Ovary (tissue), 9 donors: ENCODE data around the gene DECR2. TPM values are rescaled to one million over a fixed set of nuclear protein-coding genes. Genes with fewer than 3 reads are reported as not detected.
A peak's percentile ranks its signal among the peaks of the same experiment; 100 is the strongest.

Source experiments
- DNase-seq, 5 donors: peaks; one replicate each; pipeline ENCODE4 v3.0.0-alpha.2; 2019 to 2020
- H3K27ac ChIP-seq, 2 donors: fragments of 200-600 bp; one replicate each; pipeline versions ENCODE4 v1.5.1 to v1.8.0; 2019 to 2022
- H3K27me3 ChIP-seq: fragments of 200-600 bp; one replicate; pipeline ENCODE4 v1.8.0; 2022
- H3K36me3 ChIP-seq: fragments of 200-600 bp; sonication (generic); one replicate; pipeline ENCODE4 v1.5.1; 2019
- H3K4me1 ChIP-seq: one replicate; pipeline ENCODE4 v1.8.1; 2013; ENCODE audit warnings: mild to moderate bottlenecking, moderate library complexity; ENCODE audit not compliant: insufficient read depth
- H3K4me3 ChIP-seq: fragments of 200-600 bp; sonication (generic); one replicate; pipeline ENCODE4 v1.5.1; 2017
- H3K9me3 ChIP-seq, 2 donors: fragments of 200-600 bp in 1 of 2; sonication (generic) in 1 of 2; one replicate each; pipeline versions ENCODE4 v1.5.1 to v1.8.1; 2013 to 2019; ENCODE audit warnings: mild to moderate bottlenecking in 1 of 2, moderate library complexity in 1 of 2
- CTCF ChIP-seq, 3 donors: fragments of 450-650 bp in 2 of 3; fragments of 200-600 bp in 1 of 3; IDR thresholded peaks; one replicate each; pipeline versions ENCODE4 v1.5.1 to v1.8.0; 2016 to 2022; ENCODE audit warnings: antibody characterized with exemption in 3 of 3, mild to moderate bottlenecking in 1 of 3
- EP300 ChIP-seq: sonication (generic); formaldehyde crosslinking; IDR thresholded peaks from one replicate; pipeline ENCODE4 v1.6.1; 2017; ENCODE audit warnings: antibody characterized with exemption
- POLR2A ChIP-seq: fragments of 450-650 bp; IDR thresholded peaks from one replicate; pipeline ENCODE4 v1.6.1; 2017; ENCODE audit warnings: antibody characterized with exemption, mild to moderate bottlenecking, moderate library complexity
- WGBS, 3 donors: extraction: QIAGEN DNeasy Blood & Tissue Kit in 1 of 3; methylation state at CpG; one replicate each; pipeline versions ENCODE4 v1.1.5 to v1.1.7; 2013 to 2017; 5-methylcytosine and 5-hydroxymethylcytosine counted together
- intact Hi-C, 4 donors: fragments of 100-400 bp; cut with DNase I; formaldehyde crosslinking; loops; one replicate each; pipeline versions ENCODE4 v1.11.0 to v1.15.1; 2022 to 2023
- polyA plus RNA-seq, 2 donors: library from polyadenylated mRNA; stranded (reverse); fragments of 200-250 nt in 1 of 2; fragments of 350-450 nt in 1 of 2; fragmentation: Illumina TruSeq in 1 of 2; extraction: RNeasy Lipid Tissue Mini Kit (QIAGEN cat#74804) in 1 of 2; gene quantifications; one replicate each; pipeline ENCODE4 v1.2.3, GENCODE V29; 2013 to 2014
- total RNA-seq, 7 donors: library from RNA; depleted of rRNA in 2 of 7; stranded (reverse); fragments of >200 nt in 2 of 7; fragmentation: NEBNext Ultra II Directional in 3 of 7; extraction: Animal tissue kit (Norgen Biotek cat#: 25700) in 3 of 7; gene quantifications; one replicate each; pipeline versions ENCODE4 v1.1.0 to v1.2.4, GENCODE V29; 2016 to 2023
- donor health status: DM: no; HTN: no; CAD: no; lungs with moderate emphysema.
- donor health status: DM: no; HTN: no; CAD: no.
- donor health status: Bipolar disorder and iron deficiency.
- donor health status: DM: yes; HTN: yes; CAD: no.
- donor health status: DM: no; HTN: no; CAD: no.
- donor health status: DM: yes; HTN: yes; CAD: no.

The DECR2 gene
- total and polyA plus RNA-seq, 9 donors = 2.1 to 23.7 (median 14.8) TPM

GRCh38 chr16:450785-451512 lies 49.3 kb downstream of the DECR2 start:
- intact Hi-C loops = no loop called here
- no peaks in the 10 kb centered on the region for H3K9me3 ChIP-seq
- H3K27me3 ChIP-seq = no peaks in the 10 kb centered on the region
- no peak for DNase-seq
- TF ChIP-seq CTCF (IDR thresholded peaks at IDR 0.05) = no peak
- TF ChIP-seq EP300 = no peak
- no peak for TF ChIP-seq POLR2A
- H3K4me3 ChIP-seq = no peak overlapping the region
- no peaks in the 10 kb centered on the region for H3K36me3 ChIP-seq
- 74 to 78% (median 76%) methylated on average over 14 of the region's 14 CpGs for WGBS, 3 donors
- peaks cover 2% of the 10 kb centered on the region for H3K4me1 ChIP-seq
- no peak overlapping the region for H3K27ac ChIP-seq

- Histone ChIP-seq H3K9me3 (no peaks in the 10 kb centered on the region), H3K36me3 (no peaks in the 10 kb centered on the region), H3K4me3 (no peak overlapping the region), H3K4me1 (peaks cover 13% of the 10 kb centered on the region), H3K27ac (no peak overlapping the region), H3K27me3 (no peaks in the 10 kb centered on the region)
- 93 to 95% (median 94%) methylated on average over 13 of the region's 13 CpGs for WGBS, 3 donors
- intact Hi-C loops = no loop called here
- TF ChIP-seq CTCF (IDR thresholded peaks at IDR 0.05) (no peak), EP300 (no peak), POLR2A (no peak)
- DNase-seq = no peak
Observed at GRCh38 chr16:454397-454940, 52.8 kb downstream of the DECR2 start.

- no peaks in the 10 kb centered on the region for H3K27me3 ChIP-seq
- H3K4me1 ChIP-seq = peaks cover 13% of the 10 kb centered on the region
- no peak overlapping the region for H3K4me3 ChIP-seq
- no peak for DNase-seq
- H3K9me3 ChIP-seq = no peaks in the 10 kb centered on the region
- intact Hi-C loops = no loop called here
- 89 to 91% (median 90%) methylated on average over 12 of the region's 12 CpGs for WGBS, 3 donors
- no peaks in the 10 kb centered on the region for H3K36me3 ChIP-seq
- no peak for TF ChIP-seq POLR2A
- TF ChIP-seq EP300 = no peak
- no peak for TF ChIP-seq CTCF (IDR thresholded peaks at IDR 0.05)
- H3K27ac ChIP-seq = no peak overlapping the region
Observed at GRCh38 chr16:455453-455852, 53.8 kb downstream of the DECR2 start.

GRCh38 chr16:456891-457483 lies 55.3 kb downstream of the DECR2 start:
- H3K4me1 ChIP-seq = peaks cover 13% of the 10 kb centered on the region
- intact Hi-C loops = no loop called here
- no peak for TF ChIP-seq EP300
- 7 to 16% (median 15%) methylated on average over 11 of the region's 11 CpGs for WGBS, 3 donors
- H3K27me3 ChIP-seq = no peaks in the 10 kb centered on the region
- DNase-seq = peak in 4 of 5 donors; percentile 35 to 70 (median 38)
- no peaks in the 10 kb centered on the region for H3K9me3 ChIP-seq
- no peaks in the 10 kb centered on the region for H3K36me3 ChIP-seq
- no peak overlapping the region for H3K4me3 ChIP-seq
- no peak overlapping the region for H3K27ac ChIP-seq
